DND-41 (cell line): ENCODE results near the gene NR3C1.

ENCODE experiments used
- EZH2 ChIP-seq: IDR thresholded peaks from 3 replicates; pipeline ENCODE4 v1.6.1; 2012; ENCODE audit warnings: borderline replicate concordance, low read depth, mild to moderate bottlenecking, moderate library complexity, low read length, inconsistent platforms; ENCODE audit not compliant: severe bottlenecking
- TF ChIP-seq, protein P1 (sequence below): IDR thresholded peaks from 2 replicates; pipeline ENCODE4 v1.5.1; 2012; ENCODE audit warnings: borderline replicate concordance, low read length, moderate library complexity, mild to moderate bottlenecking; ENCODE audit not compliant: poor library complexity, severe bottlenecking; ENCODE audit errors: extremely low read depth

DNA sequence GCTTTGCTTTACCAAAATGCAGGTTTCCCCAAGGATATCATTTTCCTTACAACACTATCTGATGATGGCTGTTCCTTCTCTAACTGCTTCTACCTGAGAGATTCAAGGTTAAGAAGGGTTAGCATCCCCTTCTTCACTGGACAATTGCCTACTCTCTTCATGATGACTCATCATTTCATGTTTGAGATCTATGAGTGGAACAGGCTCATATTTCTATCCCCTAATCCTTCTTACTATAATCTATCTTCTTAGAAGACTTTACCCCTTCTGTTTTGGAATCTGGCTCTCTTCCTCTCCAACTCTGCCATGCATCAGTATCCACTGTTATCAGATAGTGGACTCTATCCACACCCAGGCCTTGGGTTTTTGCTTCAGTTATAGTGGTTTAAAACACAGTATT, 54.3 kb downstream of the NR3C1 start:
- TF ChIP-seq, protein P1, sequence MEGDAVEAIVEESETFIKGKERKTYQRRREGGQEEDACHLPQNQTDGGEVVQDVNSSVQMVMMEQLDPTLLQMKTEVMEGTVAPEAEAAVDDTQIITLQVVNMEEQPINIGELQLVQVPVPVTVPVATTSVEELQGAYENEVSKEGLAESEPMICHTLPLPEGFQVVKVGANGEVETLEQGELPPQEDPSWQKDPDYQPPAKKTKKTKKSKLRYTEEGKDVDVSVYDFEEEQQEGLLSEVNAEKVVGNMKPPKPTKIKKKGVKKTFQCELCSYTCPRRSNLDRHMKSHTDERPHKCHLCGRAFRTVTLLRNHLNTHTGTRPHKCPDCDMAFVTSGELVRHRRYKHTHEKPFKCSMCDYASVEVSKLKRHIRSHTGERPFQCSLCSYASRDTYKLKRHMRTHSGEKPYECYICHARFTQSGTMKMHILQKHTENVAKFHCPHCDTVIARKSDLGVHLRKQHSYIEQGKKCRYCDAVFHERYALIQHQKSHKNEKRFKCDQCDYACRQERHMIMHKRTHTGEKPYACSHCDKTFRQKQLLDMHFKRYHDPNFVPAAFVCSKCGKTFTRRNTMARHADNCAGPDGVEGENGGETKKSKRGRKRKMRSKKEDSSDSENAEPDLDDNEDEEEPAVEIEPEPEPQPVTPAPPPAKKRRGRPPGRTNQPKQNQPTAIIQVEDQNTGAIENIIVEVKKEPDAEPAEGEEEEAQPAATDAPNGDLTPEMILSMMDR, result no peak
- no peak for TF ChIP-seq EZH2
